B cell (primary cell): ENCODE measurements around the gene CPHXL.

ENCODE experiments used
- EZH2 ChIP-seq: IDR thresholded peaks from 2 replicates; pipeline ENCODE4 v1.6.1; 2012; ENCODE audit warnings: borderline replicate concordance, low read depth, mild to moderate bottlenecking, moderate library complexity, low read length; ENCODE audit not compliant: insufficient read depth, poor library complexity, severe bottlenecking
- TF ChIP-seq, protein P1 (sequence below): fragments of 200-600 bp; IDR thresholded peaks from one replicate; pipeline ENCODE4 v1.8.0; 2022; ENCODE audit warnings: antibody characterized with exemption, mild to moderate bottlenecking

DNA sequence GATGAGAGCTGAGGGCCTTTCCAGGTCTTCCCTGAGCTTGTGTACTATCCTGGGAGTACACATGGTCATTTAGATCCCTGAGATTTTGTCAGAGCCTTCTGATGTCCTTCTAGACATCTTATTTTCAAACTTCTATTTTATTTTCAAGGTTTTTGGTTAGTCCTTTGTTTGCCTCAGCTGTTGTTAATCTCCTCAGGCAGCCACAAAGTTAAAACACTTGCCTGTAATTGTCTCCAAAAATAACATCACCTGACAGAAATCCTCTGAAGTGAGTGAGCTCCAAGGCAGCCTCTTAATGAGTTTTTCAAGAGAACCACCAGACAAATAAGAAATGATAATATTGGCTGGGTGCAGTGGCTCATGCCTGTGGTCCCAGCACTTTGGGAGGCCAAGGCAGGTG, 43.8 kb upstream of the CPHXL start:
- TF ChIP-seq, protein P1, sequence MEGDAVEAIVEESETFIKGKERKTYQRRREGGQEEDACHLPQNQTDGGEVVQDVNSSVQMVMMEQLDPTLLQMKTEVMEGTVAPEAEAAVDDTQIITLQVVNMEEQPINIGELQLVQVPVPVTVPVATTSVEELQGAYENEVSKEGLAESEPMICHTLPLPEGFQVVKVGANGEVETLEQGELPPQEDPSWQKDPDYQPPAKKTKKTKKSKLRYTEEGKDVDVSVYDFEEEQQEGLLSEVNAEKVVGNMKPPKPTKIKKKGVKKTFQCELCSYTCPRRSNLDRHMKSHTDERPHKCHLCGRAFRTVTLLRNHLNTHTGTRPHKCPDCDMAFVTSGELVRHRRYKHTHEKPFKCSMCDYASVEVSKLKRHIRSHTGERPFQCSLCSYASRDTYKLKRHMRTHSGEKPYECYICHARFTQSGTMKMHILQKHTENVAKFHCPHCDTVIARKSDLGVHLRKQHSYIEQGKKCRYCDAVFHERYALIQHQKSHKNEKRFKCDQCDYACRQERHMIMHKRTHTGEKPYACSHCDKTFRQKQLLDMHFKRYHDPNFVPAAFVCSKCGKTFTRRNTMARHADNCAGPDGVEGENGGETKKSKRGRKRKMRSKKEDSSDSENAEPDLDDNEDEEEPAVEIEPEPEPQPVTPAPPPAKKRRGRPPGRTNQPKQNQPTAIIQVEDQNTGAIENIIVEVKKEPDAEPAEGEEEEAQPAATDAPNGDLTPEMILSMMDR: no peak
- no peak for TF ChIP-seq EZH2
